Measurements from ENCODE around the gene NOS3. TPM values are rescaled to one million over a fixed set of nuclear protein-coding genes. Genes with fewer than 3 reads are reported as not detected.

Gene NOS3
- total and polyA plus RNA-seq, 2 of the 13 experiments (the other 11 are each of a cell fraction or from before 2014, with no cell fraction given) = 3.7 to 7.5 TPM

GRCh38 chr7:150997817-150998216 is 7.0 kb downstream of the NOS3 start (continued):
- TF ChIP-seq IKZF5 (CRISPR knock-in tag; IDR thresholded peaks at IDR 0.05) = no peak
- no peak for TF ChIP-seq MAFK (conservative IDR thresholded peaks at IDR 0.05 in 1 of 2, IDR thresholded peaks at IDR 0.05 in 1 of 2; ENCODE audit: low read length in 2 of 2)
- no peak for TF ChIP-seq HOXA3 (CRISPR knock-in tag; IDR thresholded peaks at IDR 0.05)
- TF ChIP-seq ZNF326 (CRISPR knock-in tag; IDR thresholded peaks at IDR 0.05; ENCODE audit: borderline replicate concordance) = no peak
- no peak for TF ChIP-seq ELF1 (CRISPR knock-in tag; IDR thresholded peaks at IDR 0.05)
- no peak for TF ChIP-seq ZC3H13 (CRISPR knock-in tag; IDR thresholded peaks at IDR 0.05)
- TF ChIP-seq ZNF274 (CRISPR knock-in tag; IDR thresholded peaks at IDR 0.05) = no peak
- no peak for TF ChIP-seq ZFP36L2 (CRISPR knock-in tag; IDR thresholded peaks at IDR 0.05)

GRCh38 chr7:150998341-150998740 is 7.5 kb downstream of the NOS3 start:
- no peak for DNase-seq (ENCODE audit: low spot score)
- no peaks in the 10 kb centered on the region for H3K36me3 ChIP-seq (replicated peaks in 1 of 2; ENCODE audit: control insufficient read depth in 1 of 2, insufficient read depth in 2 of 2, low read length in 2 of 2)

More at GRCh38 chr7:150998341-150998740, 7.5 kb downstream of the NOS3 start:
- WGBS (ENCODE audit: low lambda C conversion rate) = 56% methylated on average over 20 of the region's 20 CpGs
- H4K20me1 ChIP-seq (ENCODE audit: insufficient read depth, low read length) = no peaks in the 10 kb centered on the region
- H3K27ac ChIP-seq (ENCODE audit: extremely low read length, insufficient read depth, low read length) = no peak overlapping the region
- H3K9me3 ChIP-seq (ENCODE audit: low read length) = no peaks in the 10 kb centered on the region
- H3K9ac ChIP-seq (ENCODE audit: insufficient read depth, low read depth, low read length) = no peak overlapping the region
- in situ Hi-C loops (cut with HindIII; ENCODE audit: extremely low pct_ligation_motif_present, low pct_unique_long_range_greater_than_20kb) (no loop called here), intact Hi-C loops (cut with micrococcal nuclease; ENCODE audit: unreplicated experiment) (no loop called here)
- no peak for TF ChIP-seq ZNF251 (CRISPR knock-in tag; IDR thresholded peaks at IDR 0.05)
- no peak for TF ChIP-seq PAWR (CRISPR knock-in tag; IDR thresholded peaks at IDR 0.05; ENCODE audit: borderline replicate concordance)
- TF ChIP-seq CEBPG (CRISPR knock-in tag; IDR thresholded peaks at IDR 0.05) = no peak
- TF ChIP-seq ZNF549 (CRISPR knock-in tag; IDR thresholded peaks at IDR 0.05) = no peak
- TF ChIP-seq MTF2 (CRISPR knock-in tag; IDR thresholded peaks at IDR 0.05; ENCODE audit: borderline replicate concordance) = no peak
- TF ChIP-seq HNRNPL (IDR thresholded peaks at IDR 0.05; ENCODE audit: low read depth, low read length) = no peak
- no peak for TF ChIP-seq ZNF143 (CRISPR knock-in tag; IDR thresholded peaks at IDR 0.05)
- ChIA-PET POLR2A (no interaction called here), CTCF (ENCODE audit: low intra/inter-chr PET ratio, low total read pairs) (no interaction called here)
- ATAC-seq = no peak
- H3K27me3 ChIP-seq (ENCODE audit: control insufficient read depth in 1 of 2, insufficient read depth in 2 of 2, low read length in 2 of 2) = peaks cover under 1 to 16% of the 10 kb centered on the region in 2 experiments; a peak in 4 of 5 replicates
- no peak overlapping the region for H3K4me2 ChIP-seq (ENCODE audit: low read depth, low read length)
- H2AFZ ChIP-seq (ENCODE audit: low read length) = no peak overlapping the region
- no peak overlapping the region for H3K4me3 ChIP-seq (replicated peaks in 1 of 3; ENCODE audit: insufficient read depth in 1 of 3, low read depth in 2 of 3, low read length in 3 of 3)
- BruUV-seq (replicated peaks) = no TSS peak
- H3K79me2 ChIP-seq (ENCODE audit: insufficient read depth, low read length) = no peaks in the 10 kb centered on the region
- FAIRE-seq = no peak
- H3K4me1 ChIP-seq (ENCODE audit: insufficient read depth, low read length) = peaks cover 18% of the 10 kb centered on the region
